GM06990 (cell line): ENCODE results near the gene ANTKMT.

Source experiments
- DNase-seq: peaks from one replicate; pipeline ENCODE4 v3.0.0-alpha.2; 2011; ENCODE audit not compliant: insufficient read length; ENCODE audit errors: extremely low read depth
- H3K27me3 ChIP-seq: replicated peaks from 2 replicates; pipeline ENCODE4 v1.6.0; 2011; ENCODE audit warnings: low read length; ENCODE audit not compliant: control insufficient read depth, insufficient read depth
- H3K36me3 ChIP-seq: 2 replicates; pipeline ENCODE4 v1.5.1; 2011; ENCODE audit warnings: low read length; ENCODE audit not compliant: control insufficient read depth, insufficient read depth
- H3K4me3 ChIP-seq: replicated peaks from 2 replicates; pipeline ENCODE4 v1.5.1; 2011; ENCODE audit warnings: low read depth, mild to moderate bottlenecking, control low read depth, low read length
- CTCF ChIP-seq: IDR thresholded peaks from 2 replicates; pipeline ENCODE4 v1.5.1; 2011; ENCODE audit warnings: low read length, control low read depth, mild to moderate bottlenecking, inconsistent platforms; ENCODE audit not compliant: insufficient read depth, poor library complexity, severe bottlenecking

The ANTKMT gene

GRCh38 chr16:680967-681745 lies 39.8 kb upstream of the ANTKMT start:
- DNase-seq: no peak

GRCh38 chr16:681746-682427 lies 39.1 kb upstream of the ANTKMT start:
- no peaks in the 10 kb centered on the region for H3K27me3 ChIP-seq
- peak overlapping the region; percentile 79 for H3K4me3 ChIP-seq
- TF ChIP-seq CTCF: no peak
- H3K36me3 ChIP-seq: peaks cover 30% of the 10 kb centered on the region
- DNase-seq: no peak

More at GRCh38 chr16:680967-681745, 39.8 kb upstream of the ANTKMT start:
- Histone ChIP-seq H3K27me3 (no peaks in the 10 kb centered on the region), H3K36me3 (peaks cover 24% of the 10 kb centered on the region), H3K4me3 (peak overlapping the region; percentile 79)
- TF ChIP-seq CTCF: peak; percentile 21

GRCh38 chr16:682493-683395 lies 38.2 kb upstream of the ANTKMT start:
- Histone ChIP-seq H3K27me3 (no peaks in the 10 kb centered on the region), H3K36me3 (peaks cover 37% of the 10 kb centered on the region), H3K4me3 (peak overlapping the region; percentile 77)
- no peak for DNase-seq
- no peak for TF ChIP-seq CTCF

- no peak for DNase-seq
- TF ChIP-seq CTCF: no peak
- Histone ChIP-seq H3K27me3 (no peaks in the 10 kb centered on the region), H3K36me3 (peaks cover 37% of the 10 kb centered on the region), H3K4me3 (peak overlapping the region; percentile 77)
Measured at GRCh38 chr16:683396-684070, 37.4 kb upstream of the ANTKMT start.

GRCh38 chr16:684071-684794 lies 36.7 kb upstream of the ANTKMT start, which contains the start of gene JMJD8:
JMJD8 (minus strand) TSS chr16:684334; CDS start chr16:684319, 15 bp downstream.
- no peaks in the 10 kb centered on the region for H3K27me3 ChIP-seq
- peak; percentile 97 for DNase-seq
- H3K36me3 ChIP-seq: peaks cover 37% of the 10 kb centered on the region
- peak within 1 kb of the TSS; percentile 77 for H3K4me3 ChIP-seq
- no peak for TF ChIP-seq CTCF
